Liver (tissue), 9 donors: ENCODE data around the gene WDR27. TPM values are rescaled to one million over a fixed set of nuclear protein-coding genes. Genes with fewer than 3 reads are reported as not detected.

ENCODE experiments used
- DNase-seq: peaks from one replicate; pipeline ENCODE4 v3.0.0-alpha.2; 2017; ENCODE audit warnings: low spot score
- H3K27ac ChIP-seq, 2 donors: one replicate each; pipeline ENCODE4 v1.7.0; 2013; ENCODE audit warnings: inconsistent platforms in 2 of 2, low read length in 2 of 2, control low read depth in 1 of 2, low read depth in 1 of 2, mild to moderate bottlenecking in 1 of 2
- H3K27me3 ChIP-seq, 4 donors: one replicate each; pipeline versions ENCODE4 v1.6.1 to v1.7.0; 2013; ENCODE audit warnings: low read length in 3 of 4, inconsistent platforms in 1 of 4, mild to moderate bottlenecking in 1 of 4, moderate library complexity in 1 of 4; ENCODE audit not compliant: control insufficient read depth in 4 of 4, insufficient read depth in 4 of 4
- H3K36me3 ChIP-seq, 4 donors: one replicate each; pipeline versions ENCODE4 v1.6.1 to v1.7.0; 2013; ENCODE audit warnings: low read length in 3 of 4, mild to moderate bottlenecking in 3 of 4, low read depth in 1 of 4, moderate library complexity in 1 of 4; ENCODE audit not compliant: control insufficient read depth in 4 of 4, insufficient read depth in 3 of 4
- H3K4me1 ChIP-seq, 4 donors: one replicate each; pipeline versions ENCODE4 v1.6.1 to v1.7.0; 2013; ENCODE audit warnings: low read length in 3 of 4, mild to moderate bottlenecking in 3 of 4, moderate library complexity in 1 of 4; ENCODE audit not compliant: control insufficient read depth in 4 of 4, insufficient read depth in 4 of 4
- H3K4me3 ChIP-seq, 3 donors: one replicate each; pipeline versions ENCODE4 v1.6.1 to v1.7.0; 2013; ENCODE audit warnings: low read length in 3 of 3, control low read depth in 1 of 3, low read depth in 1 of 3, mild to moderate bottlenecking in 1 of 3
- H3K9ac ChIP-seq, 2 donors: one replicate each; pipeline ENCODE4 v1.7.0; 2013; ENCODE audit warnings: low read length in 2 of 2, mild to moderate bottlenecking in 2 of 2, moderate library complexity in 2 of 2, control low read depth in 1 of 2, low read depth in 1 of 2
- H3K9me3 ChIP-seq, 4 donors: one replicate each; pipeline versions ENCODE4 v1.6.1 to v1.7.0; 2013; ENCODE audit warnings: low read length in 3 of 4; ENCODE audit not compliant: control insufficient read depth in 4 of 4
- EGR1 ChIP-seq, 2 donors: IDR thresholded peaks; 2 replicates each; pipeline ENCODE4 v1.6.1; 2016 to 2018; ENCODE audit warnings: antibody characterized with exemption in 2 of 2, low read depth in 2 of 2
- FOXA1 ChIP-seq: IDR thresholded peaks from 2 replicates; pipeline ENCODE4 v1.6.1; 2016; ENCODE audit warnings: antibody characterized with exemption
- FOXA2 ChIP-seq: IDR thresholded peaks from 2 replicates; pipeline ENCODE4 v1.6.1; 2016; ENCODE audit warnings: antibody characterized with exemption
- GABPA ChIP-seq, 2 donors: IDR thresholded peaks in 1 of 2; conservative IDR thresholded peaks in 1 of 2; 2 replicates each; pipeline ENCODE4 v1.6.1; 2016; ENCODE audit warnings: antibody characterized with exemption in 2 of 2, mild to moderate bottlenecking in 1 of 2, moderate library complexity in 1 of 2
- HNF4A ChIP-seq, 2 donors: conservative IDR thresholded peaks; 2 replicates each; pipeline ENCODE4 v1.6.1; 2016; ENCODE audit warnings: antibody characterized with exemption in 2 of 2, mild to moderate bottlenecking in 2 of 2
- HNF4G ChIP-seq: IDR thresholded peaks from 2 replicates; pipeline ENCODE4 v1.6.1; 2016; ENCODE audit warnings: antibody characterized with exemption
- JUND ChIP-seq, 2 donors: IDR thresholded peaks; 2 replicates each; pipeline ENCODE4 v1.6.1; 2016; ENCODE audit warnings: antibody characterized with exemption in 2 of 2
- MAX ChIP-seq: IDR thresholded peaks from 2 replicates; pipeline ENCODE4 v1.6.1; 2016; ENCODE audit warnings: antibody characterized with exemption
- NR2F2 ChIP-seq: IDR thresholded peaks from 2 replicates; pipeline ENCODE4 v1.6.1; 2016; ENCODE audit warnings: antibody characterized with exemption
- RAD21 ChIP-seq, 2 donors: IDR thresholded peaks; 2 replicates each; pipeline ENCODE4 v1.6.1; 2016; ENCODE audit warnings: antibody characterized with exemption in 2 of 2, mild to moderate bottlenecking in 2 of 2
- REST ChIP-seq: IDR thresholded peaks from 2 replicates; pipeline ENCODE4 v1.6.1; 2016; ENCODE audit warnings: antibody characterized with exemption, mild to moderate bottlenecking
- RXRA ChIP-seq, 2 donors: IDR thresholded peaks; 2 replicates each; pipeline ENCODE4 v1.6.1; 2017 to 2018; ENCODE audit warnings: antibody characterized with exemption in 2 of 2, mild to moderate bottlenecking in 1 of 2
- SP1 ChIP-seq: IDR thresholded peaks from 2 replicates; pipeline ENCODE4 v1.6.1; 2018; ENCODE audit warnings: antibody characterized with exemption, mild to moderate bottlenecking
- TAF1 ChIP-seq: conservative IDR thresholded peaks from 2 replicates; pipeline ENCODE4 v1.6.1; 2016; ENCODE audit warnings: antibody characterized with exemption, mild to moderate bottlenecking
- YY1 ChIP-seq: IDR thresholded peaks from 2 replicates; pipeline ENCODE4 v1.6.1; 2016; ENCODE audit warnings: antibody characterized with exemption, mild to moderate bottlenecking
- ZBTB33 ChIP-seq: IDR thresholded peaks from 2 replicates; pipeline ENCODE4 v1.6.1; 2016; ENCODE audit warnings: antibody characterized with exemption
- WGBS: extraction: QIAGEN DNeasy Blood & Tissue Kit; methylation state at CpG from one replicate; pipeline ENCODE4 v1.1.7; 2013; 5-methylcytosine and 5-hydroxymethylcytosine counted together
- polyA plus RNA-seq, 2 donors: library from polyadenylated mRNA; stranded (reverse) in 1 of 2; unstranded in 1 of 2; fragments of 200-250 nt in 1 of 2; fragments of >200 nt in 1 of 2; fragmentation: Nextera tagmentation in 1 of 2; extraction: Ambion mirVana in 1 of 2; gene quantifications; one replicate each; pipeline versions ENCODE4 v1.2.1 to v1.2.3, GENCODE V29; 2013 to 2015
- total RNA-seq, 2 donors: library from RNA; depleted of rRNA; stranded (reverse); fragments of >200 nt; gene quantifications; one replicate each; pipeline ENCODE4 v1.2.3, GENCODE V29; 2014
- TF ChIP-seq, protein P1 (sequence below): fragments of 150-350 bp; IDR thresholded peaks from 2 replicates; pipeline ENCODE4 v1.5.1; 2017; ENCODE audit warnings: improper control_type of control experiment, low read depth, low read length; ENCODE audit not compliant: missing input control
- TF ChIP-seq, protein P2 (sequence below): IDR thresholded peaks from 2 replicates; pipeline ENCODE4 v1.6.1; 2016; ENCODE audit warnings: antibody characterized with exemption
- donor health status: healthy.
- donor health status: healthy.
- donor health status: healthy.
- donor health status: healthy.
- donor health status: healthy.

The WDR27 gene
- total and polyA plus RNA-seq, 4 donors: 3.7 to 20.1 (median 7.7) TPM

DNA sequence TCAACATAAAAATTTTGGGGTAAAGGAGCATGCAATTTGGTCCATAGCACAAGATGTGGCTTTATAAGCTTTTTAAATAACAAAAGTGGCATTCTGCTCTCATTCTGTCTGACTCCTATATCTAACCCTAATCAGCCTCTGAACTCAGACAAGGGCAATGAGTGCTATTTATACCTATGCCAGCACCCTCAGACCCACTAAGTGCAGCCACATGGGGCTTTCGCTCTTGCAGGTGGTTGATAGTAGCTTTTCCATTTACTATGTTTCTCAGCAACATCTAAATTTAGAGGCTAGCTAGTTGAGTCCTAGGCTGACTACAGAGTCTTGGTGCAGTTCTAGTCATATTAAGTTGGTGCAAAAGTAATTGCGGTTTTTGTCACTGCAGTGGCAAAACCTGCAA, 231.0 kb downstream of the WDR27 start:
- no peaks in the 10 kb centered on the region for H3K36me3 ChIP-seq
- peaks cover 4 to 28% (median 10%) of the 10 kb centered on the region in 4 donors for H3K4me1 ChIP-seq
- WGBS: 97% methylated on average over 2 of the region's 2 CpGs
- no peak overlapping the region for H3K4me3 ChIP-seq
- DNase-seq: no peak
- H3K27me3 ChIP-seq: no peaks in the 10 kb centered on the region
- H3K9ac ChIP-seq: no peak overlapping the region
- H3K27ac ChIP-seq: no peak overlapping the region
- peaks cover 0 to 10% (median 6%) of the 10 kb centered on the region in 4 donors for H3K9me3 ChIP-seq
- TF ChIP-seq HNF4A (conservative IDR thresholded peaks at IDR 0.05) (no peak), GABPA (IDR thresholded peaks at IDR 0.05 in 1 of 2, conservative IDR thresholded peaks at IDR 0.05 in 1 of 2) (no peak), MAX (no peak), HNF4G (no peak), YY1 (no peak), REST (no peak), RXRA (IDR thresholded peaks at IDR 0.05) (no peak), TAF1 (no peak), RAD21 (IDR thresholded peaks at IDR 0.05) (no peak), EGR1 (IDR thresholded peaks at IDR 0.05; ENCODE audit: low read depth in 2 of 2) (no peak), FOXA2 (no peak), NR2F2 (no peak), ZBTB33 (no peak), FOXA1 (no peak), SP1 (no peak), JUND (IDR thresholded peaks at IDR 0.05) (no peak)
- TF ChIP-seq, protein P1, sequence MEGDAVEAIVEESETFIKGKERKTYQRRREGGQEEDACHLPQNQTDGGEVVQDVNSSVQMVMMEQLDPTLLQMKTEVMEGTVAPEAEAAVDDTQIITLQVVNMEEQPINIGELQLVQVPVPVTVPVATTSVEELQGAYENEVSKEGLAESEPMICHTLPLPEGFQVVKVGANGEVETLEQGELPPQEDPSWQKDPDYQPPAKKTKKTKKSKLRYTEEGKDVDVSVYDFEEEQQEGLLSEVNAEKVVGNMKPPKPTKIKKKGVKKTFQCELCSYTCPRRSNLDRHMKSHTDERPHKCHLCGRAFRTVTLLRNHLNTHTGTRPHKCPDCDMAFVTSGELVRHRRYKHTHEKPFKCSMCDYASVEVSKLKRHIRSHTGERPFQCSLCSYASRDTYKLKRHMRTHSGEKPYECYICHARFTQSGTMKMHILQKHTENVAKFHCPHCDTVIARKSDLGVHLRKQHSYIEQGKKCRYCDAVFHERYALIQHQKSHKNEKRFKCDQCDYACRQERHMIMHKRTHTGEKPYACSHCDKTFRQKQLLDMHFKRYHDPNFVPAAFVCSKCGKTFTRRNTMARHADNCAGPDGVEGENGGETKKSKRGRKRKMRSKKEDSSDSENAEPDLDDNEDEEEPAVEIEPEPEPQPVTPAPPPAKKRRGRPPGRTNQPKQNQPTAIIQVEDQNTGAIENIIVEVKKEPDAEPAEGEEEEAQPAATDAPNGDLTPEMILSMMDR: no peak
- TF ChIP-seq, protein P2, sequence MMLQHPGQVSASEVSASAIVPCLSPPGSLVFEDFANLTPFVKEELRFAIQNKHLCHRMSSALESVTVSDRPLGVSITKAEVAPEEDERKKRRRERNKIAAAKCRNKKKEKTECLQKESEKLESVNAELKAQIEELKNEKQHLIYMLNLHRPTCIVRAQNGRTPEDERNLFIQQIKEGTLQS: no peak
